Sciatic nerve (tissue), 2 donors: ENCODE measurements around the gene S100A9. TPM values are rescaled to one million over a fixed set of nuclear protein-coding genes. Genes with fewer than 3 reads are reported as not detected.
A peak's percentile ranks its signal among the peaks of the same experiment; 100 is the strongest.
"Not testable (repeated sequence)": the region's sequence is repeated elsewhere in the genome, so short reads cannot be mapped to it uniquely, and the experiment has no call there.

ENCODE experiments used
- ATAC-seq: fragments of 200-7000 bp; cut with Tn5 transposase; one replicate; pipeline ENCODE4 v1.9.1; 2020; ENCODE audit warnings: mild to moderate bottlenecking, moderate library complexity
- DNase-seq: peaks from one replicate; pipeline ENCODE4 v3.0.0-alpha.2; 2020; ENCODE audit warnings: low spot score
- intact Hi-C: fragments of 100-400 bp; cut with DNase I; formaldehyde crosslinking; loops from one replicate; pipeline ENCODE4 v1.14.2; 2022
- total RNA-seq: library from RNA; stranded (reverse); fragmentation: NEBNext Ultra II Directional; extraction: Animal tissue kit (Norgen Biotek cat#: 25700); gene quantifications from one replicate; pipeline ENCODE4 v1.2.1, GENCODE V29; 2021
- donor health status: DM: no; HTN: no; CAD: no.
- donor health status: DM: no; HTN: no; CAD: no.

The S100A9 gene
- 225 TPM for total RNA-seq

DNA sequence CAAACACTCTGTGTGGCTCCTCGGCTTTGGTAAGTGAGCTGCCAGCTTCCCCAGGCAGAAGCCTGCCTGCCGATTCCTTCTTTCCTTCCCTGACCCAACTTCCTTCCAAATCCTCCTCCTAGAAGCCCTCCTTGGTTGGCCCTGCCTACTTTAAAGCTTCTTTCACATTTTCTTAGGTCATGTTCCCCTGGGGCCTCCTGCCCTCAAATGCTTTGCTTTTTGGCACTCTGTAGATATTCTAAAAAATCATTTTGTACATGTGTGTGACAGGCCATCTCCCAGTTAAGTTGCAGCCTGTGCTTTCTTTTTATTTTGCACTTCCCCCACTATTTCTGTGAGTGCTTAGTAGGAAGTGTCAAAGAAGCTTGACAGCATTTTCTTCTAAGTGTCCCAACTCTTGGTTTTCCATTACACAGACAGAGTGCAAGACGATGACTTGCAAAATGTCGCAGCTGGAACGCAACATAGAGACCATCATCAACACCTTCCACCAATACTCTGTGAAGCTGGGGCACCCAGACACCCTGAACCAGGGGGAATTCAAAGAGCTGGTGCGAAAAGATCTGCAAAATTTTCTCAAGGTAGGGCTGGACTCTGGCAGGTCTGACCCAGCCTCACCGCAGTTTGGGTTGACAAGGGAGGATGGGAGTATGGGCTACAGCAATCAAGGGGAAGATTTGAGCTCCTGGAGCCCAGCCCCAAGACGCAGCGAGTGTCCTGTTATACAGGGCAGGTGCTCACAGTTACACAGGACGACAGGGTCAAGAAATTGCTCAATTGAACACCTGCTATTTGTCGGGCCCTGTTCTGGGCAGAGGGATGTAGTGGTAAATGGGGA, at the start of gene S100A9:
Gene S100A9, plus strand, starts transcription at position 2 of the 838 bp plus-strand sequence. Its CDS starts 430 bp downstream, at position 432.
- ATAC-seq (peak; percentile 24), DNase-seq (no peak)
- intact Hi-C loops, result no loop called here

- ATAC-seq, result no peak
- DNase-seq, result no peak
- intact Hi-C loops, result no loop called here
Measured at GRCh38 chr1:153308540-153308939, 49.1 kb upstream of the S100A9 start.

DNA sequence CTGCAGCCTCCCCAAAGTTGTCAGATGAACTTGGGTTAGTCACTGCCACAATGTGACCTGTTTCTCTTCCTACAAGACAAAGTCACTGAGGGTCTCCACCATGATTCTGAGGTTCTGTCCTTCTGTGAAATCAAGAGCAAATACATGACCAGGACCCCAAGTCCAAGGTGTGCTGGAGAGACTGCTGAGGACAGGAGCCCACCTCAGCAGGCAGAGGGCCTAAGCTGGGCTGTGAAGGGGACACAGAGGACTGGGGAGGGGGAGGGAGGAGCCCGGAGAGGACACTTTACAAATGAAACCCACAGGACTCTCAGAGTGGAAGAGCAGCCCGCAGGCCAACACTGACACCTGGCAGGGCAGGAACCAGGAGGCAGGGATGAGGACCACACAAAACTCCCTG, 48.2 kb upstream of the S100A9 start:
- DNase-seq, result no peak
- no peak for ATAC-seq
- intact Hi-C loops, result no loop called here

DNA sequence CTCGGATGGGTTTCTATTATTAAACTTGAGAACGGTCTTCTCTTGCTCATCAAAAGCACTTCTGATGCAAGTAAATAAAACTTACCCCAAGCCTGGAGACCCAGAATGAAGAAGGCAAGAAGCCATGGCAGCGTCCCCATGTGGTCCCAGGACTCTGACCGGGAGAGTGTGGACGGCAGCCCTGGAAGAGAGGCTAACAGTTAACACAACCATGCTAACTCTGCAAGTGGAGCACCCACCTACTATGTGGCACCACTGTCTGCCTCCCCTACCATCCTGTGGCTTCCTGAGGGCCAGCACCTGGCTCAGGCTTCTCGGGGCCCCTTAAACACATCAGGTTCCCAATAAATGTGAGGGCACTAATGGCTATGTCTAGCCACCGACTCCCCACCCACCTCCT, 47.1 kb upstream of the S100A9 start:
- intact Hi-C loops, result no loop called here

DNA sequence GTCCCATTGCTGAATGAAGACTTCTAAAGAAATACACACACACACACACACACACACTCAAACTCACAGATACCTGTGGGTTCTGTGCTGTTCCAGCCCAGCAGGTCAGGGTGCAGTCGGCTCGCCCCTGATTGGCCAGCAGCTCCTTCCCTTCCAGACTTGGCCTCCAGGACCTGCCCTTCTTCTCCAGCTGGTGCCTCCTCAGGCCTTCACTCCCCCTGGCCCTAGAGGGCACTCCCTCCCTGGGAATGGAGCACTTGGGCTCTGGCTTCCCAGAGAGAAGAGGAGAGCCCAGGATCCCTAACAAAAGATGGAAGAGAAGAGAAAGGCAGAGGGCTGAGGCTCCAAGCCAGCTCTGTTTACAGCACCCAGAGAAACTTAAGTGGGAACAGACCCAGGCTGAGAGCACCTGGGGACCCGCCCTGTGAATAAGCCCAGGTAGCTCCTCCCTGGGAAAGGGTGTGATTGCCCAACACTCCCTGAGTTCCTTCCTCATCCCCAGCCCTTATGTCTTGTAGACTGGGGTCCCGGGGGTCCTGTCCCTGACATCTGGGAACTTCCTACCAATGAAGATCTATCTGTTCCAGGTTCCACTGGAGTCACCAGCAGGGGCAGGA, 45.0 kb upstream of the S100A9 start, which contains the start of gene PGLYRP3:
Gene PGLYRP3, minus strand, starts transcription at position 383 of the 617 bp plus-strand sequence. CDS start 2,287 bp downstream, outside the sequence.
- DNase-seq, result no peak
- no peak for ATAC-seq

More for the DNA sequence above, 47.1 kb upstream of the S100A9 start:
- no peak for ATAC-seq
- DNase-seq, result no peak

GRCh38 chr1:153313288-153313687, 44.4 kb upstream of the S100A9 start:
- ATAC-seq (no peak), DNase-seq (no peak)
- intact Hi-C loops, result no loop called here

More for the DNA sequence above, 45.0 kb upstream of the S100A9 start, which contains the start of gene PGLYRP3:
- intact Hi-C loops, result no loop called here

DNA sequence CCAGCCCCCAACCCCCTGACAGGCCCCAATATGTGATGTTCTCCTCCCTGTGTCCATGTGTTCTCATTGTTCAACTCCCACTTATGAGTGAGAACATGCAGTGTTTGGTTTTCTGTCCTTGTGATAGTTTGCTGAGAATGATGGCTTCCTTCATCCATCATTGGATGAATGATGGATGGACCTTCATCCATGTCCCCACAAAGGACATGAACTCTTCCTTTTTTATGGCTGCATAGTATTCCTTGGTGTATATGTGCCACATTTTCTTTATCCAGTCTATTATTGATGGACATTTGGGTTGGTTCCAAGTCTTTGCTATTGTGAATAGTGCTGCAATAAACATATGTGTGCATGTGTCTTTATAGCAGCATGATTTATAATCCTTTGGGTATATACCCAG, 43.3 kb upstream of the S100A9 start:
- DNase-seq, ATAC-seq, intact Hi-C loops: not testable (repeated sequence)

DNA sequence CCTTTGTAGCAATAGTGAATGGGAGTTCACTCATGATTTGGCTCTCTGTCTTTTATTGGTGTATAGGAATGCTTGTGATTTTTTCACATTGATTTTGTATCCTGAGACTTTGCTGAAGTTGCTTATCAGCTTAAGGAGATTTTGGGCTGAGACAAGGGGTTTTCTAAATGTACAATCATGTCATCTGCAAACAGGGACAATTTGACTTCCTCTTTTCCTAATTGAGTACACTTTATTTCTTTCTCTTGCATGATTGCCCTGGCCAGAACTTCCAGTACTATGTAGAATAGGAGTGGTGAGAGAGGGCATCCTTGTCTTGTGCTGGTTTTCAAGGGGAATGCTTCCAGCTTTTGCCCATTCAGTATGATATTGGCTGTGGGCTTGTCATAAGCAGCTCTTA, 41.6 kb upstream of the S100A9 start:
- intact Hi-C loops, DNase-seq, ATAC-seq: not testable (repeated sequence)

DNA sequence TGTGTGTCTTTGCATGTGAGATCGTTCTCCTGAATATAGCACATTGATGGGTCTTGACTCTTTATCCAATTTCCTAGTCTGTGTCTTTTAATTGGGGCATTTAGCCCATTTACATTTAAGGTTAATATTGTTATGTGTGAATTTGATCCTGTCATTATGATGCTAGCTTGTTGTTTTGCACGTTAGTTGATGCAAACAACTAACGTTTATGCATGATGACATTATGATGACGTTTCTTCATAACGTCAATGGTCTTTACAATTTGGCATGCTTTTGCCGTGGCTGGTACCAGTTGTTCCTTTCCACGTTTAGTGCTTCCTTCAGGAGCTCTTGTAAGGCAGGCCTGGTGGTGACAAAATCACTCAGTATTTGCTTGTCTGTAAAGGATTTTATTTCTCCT, 39.5 kb upstream of the S100A9 start:
- DNase-seq, intact Hi-C loops, ATAC-seq: not testable (repeated sequence)

DNA sequence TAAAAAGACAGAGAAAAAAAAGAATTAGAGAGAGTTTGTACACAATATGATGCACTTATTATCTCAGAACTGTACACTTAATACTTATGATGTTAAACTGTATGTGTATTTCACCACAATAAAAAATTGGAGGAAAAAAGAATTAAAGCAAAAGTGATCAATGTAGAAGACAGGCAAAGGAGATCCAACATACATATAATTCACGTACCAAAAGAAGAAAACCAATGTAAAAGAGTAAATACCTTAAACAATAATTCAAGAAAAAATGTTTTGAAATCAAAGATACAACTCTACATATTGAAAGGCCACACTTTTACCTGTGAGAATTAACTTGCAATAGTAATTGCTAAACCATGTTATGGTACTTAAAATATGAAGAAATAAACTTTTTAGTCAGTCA, 35.1 kb upstream of the S100A9 start:
- DNase-seq (no peak), ATAC-seq (no peak)
- intact Hi-C loops, result no loop called here

- intact Hi-C loops, result no loop called here
- ATAC-seq (no peak), DNase-seq (no peak)
Measured at GRCh38 chr1:153324912-153325311, 32.7 kb upstream of the S100A9 start.

- no peak for ATAC-seq
- no peak for DNase-seq
- intact Hi-C loops, result no loop called here
Measured at GRCh38 chr1:153333902-153334301, 23.8 kb upstream of the S100A9 start.

DNA sequence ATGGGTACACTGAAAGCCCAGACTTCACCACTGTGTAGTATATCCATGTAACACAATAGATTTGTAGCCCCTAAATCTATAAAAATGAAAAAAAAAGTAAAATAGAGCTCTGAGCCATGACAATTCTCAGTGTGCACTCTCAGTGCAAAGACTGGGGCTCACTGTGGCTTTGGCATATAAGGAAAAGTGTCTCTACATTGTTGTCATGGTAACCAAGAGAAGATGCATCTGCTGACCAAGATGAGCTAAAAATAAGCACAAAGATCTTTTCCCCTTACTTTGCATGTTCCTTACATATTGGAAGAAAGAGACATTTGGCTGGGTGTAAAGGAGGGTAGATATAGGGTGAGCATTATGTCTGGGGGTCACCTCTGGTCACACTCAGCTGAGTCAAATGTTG, 21.0 kb upstream of the S100A9 start:
- DNase-seq (no peak), ATAC-seq (no peak)
- intact Hi-C loops, result no loop called here

DNA sequence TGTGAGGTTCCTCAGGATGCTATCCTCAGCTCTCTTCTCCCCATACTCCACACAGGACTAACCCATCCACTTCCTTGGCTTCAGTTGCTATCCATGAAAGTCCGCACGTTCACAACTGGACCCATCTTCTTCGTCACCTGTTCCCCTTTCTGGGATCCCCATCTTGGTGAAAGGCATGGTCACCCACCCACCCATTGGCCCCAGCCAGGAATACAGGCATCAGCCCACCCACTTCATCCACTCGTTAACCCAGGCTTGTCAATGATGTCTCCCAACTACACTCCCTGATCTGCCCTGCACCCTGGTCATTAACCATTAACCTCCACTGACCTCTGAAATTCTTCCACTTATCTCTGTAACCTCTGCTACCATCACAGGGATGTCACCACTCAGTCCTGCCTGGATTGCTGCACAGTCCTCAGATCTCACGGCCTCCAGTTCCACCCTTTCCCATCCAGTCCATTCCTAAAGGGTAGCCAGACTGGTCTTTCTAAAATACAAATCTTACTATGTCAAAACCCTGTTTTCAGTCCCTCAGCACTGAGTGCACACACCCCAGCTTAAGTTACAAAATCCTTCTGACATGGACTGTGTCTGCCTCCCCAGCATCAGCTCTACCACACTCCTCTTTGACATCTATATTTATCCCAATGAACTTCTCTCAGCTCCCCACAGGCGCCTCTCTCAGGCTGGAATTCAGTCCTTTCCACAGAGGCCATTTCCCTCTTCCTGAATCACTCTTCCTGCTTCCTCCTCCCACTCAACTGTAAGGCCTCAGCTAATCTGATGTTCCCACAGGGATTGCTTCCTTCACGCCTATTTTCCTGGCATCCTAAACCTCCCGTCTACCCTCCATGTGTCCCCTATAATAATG, 19.4 kb upstream of the S100A9 start:
- intact Hi-C loops, result no loop called here
- no peak for ATAC-seq
- DNase-seq, result no peak

DNA sequence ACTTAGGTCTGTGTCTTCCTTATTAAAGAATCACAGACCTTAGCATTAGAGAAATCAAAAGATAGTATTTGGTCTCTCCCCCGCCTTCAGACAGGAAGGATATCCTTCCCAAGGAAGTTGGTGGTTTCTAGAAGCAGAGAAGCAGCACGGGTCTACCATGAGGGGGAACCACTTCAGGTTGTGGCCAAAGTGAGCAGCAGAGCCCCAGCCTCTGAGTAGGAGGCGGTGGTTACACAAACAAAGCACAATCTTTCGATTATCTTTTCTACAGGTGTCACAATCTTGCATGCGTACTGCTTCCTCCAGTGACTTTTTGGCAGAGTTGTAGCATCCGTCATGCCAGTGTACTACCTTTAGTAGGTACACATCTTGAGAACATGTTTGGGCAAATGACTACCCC, 17.9 kb upstream of the S100A9 start:
- no peak for DNase-seq
- no peak for ATAC-seq
- intact Hi-C loops, result no loop called here

DNA sequence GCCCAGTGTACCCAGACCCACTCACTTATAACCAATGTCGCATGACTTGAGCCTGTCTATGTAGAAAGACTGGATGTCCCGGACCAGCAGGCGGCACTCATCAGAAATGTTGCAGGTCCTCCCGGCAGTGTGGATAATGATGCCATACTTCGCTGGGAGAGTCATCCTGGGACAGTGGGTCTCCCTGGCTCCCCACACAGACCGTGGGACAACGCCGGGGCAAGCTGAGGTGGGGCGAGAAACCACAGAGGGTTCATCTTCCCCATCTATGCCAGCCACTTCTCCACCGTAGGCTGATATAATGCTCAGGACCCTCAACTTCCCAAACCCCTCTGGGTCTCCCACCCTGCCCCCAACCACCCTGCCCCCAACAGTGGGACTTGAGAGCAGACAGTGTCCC, 17.3 kb upstream of the S100A9 start:
- DNase-seq, result no peak
- intact Hi-C loops, result no loop called here
- no peak for ATAC-seq

- DNase-seq (no peak), ATAC-seq (no peak)
- intact Hi-C loops, result no loop called here
Measured at GRCh38 chr1:153341431-153341934, 16.2 kb upstream of the S100A9 start.

GRCh38 chr1:153342178-153342577, 15.5 kb upstream of the S100A9 start:
- intact Hi-C loops, result no loop called here
- DNase-seq (no peak), ATAC-seq (no peak)

- intact Hi-C loops, result no loop called here
- ATAC-seq (no peak), DNase-seq (no peak)
Measured at GRCh38 chr1:153343040-153343681, 14.5 kb upstream of the S100A9 start.
